Spleen (tissue), 11 donors: Measurements from ENCODE around the gene PRKCE. TPM values are rescaled to one million over a fixed set of nuclear protein-coding genes. Genes with fewer than 3 reads are reported as not detected.

Source experiments
- DNase-seq: peaks from one replicate; pipeline ENCODE4 v3.0.0-alpha.2; 2020
- H3K27ac ChIP-seq, 8 donors: fragments of 200-600 bp; sonication (generic) in 7 of 8; 1 replicate in 4 of 8; 2 replicates in 4 of 8; pipeline versions ENCODE4 v1.5.0 to v1.8.0; 2016 to 2021; ENCODE audit warnings: inconsistent platforms in 4 of 8, mild to moderate bottlenecking in 4 of 8, moderate library complexity in 1 of 8
- H3K27me3 ChIP-seq, 7 donors: fragments of 200-600 bp; sonication (generic) in 6 of 7; replicated peaks in 1 of 7; 1 replicate in 4 of 7; 2 replicates in 3 of 7; pipeline versions ENCODE4 v1.5.0 to v1.8.0; 2016 to 2021; ENCODE audit warnings: inconsistent platforms in 3 of 7, mild to moderate bottlenecking in 1 of 7
- H3K36me3 ChIP-seq, 6 donors: fragments of 200-600 bp; sonication (generic) in 5 of 6; 1 replicate in 4 of 6; 2 replicates in 2 of 6; pipeline versions ENCODE4 v1.5.0 to v1.8.0; 2016 to 2021; ENCODE audit warnings: inconsistent platforms in 2 of 6
- H3K4me1 ChIP-seq, 6 donors: fragments of 200-600 bp; sonication (generic) in 5 of 6; 1 replicate in 3 of 6; 2 replicates in 3 of 6; pipeline versions ENCODE4 v1.5.0 to v1.8.0; 2016 to 2021; ENCODE audit warnings: inconsistent platforms in 3 of 6
- H3K4me3 ChIP-seq, 8 donors: fragments of 200-600 bp; sonication (generic) in 7 of 8; 1 replicate in 4 of 8; 2 replicates in 4 of 8; pipeline versions ENCODE4 v1.5.0 to v1.8.0; 2016 to 2021; ENCODE audit warnings: inconsistent platforms in 4 of 8, mild to moderate bottlenecking in 4 of 8, moderate library complexity in 2 of 8
- H3K9me3 ChIP-seq, 8 donors: fragments of 200-600 bp; sonication (generic) in 7 of 8; 1 replicate in 4 of 8; 2 replicates in 4 of 8; pipeline versions ENCODE4 v1.5.0 to v1.8.0; 2016 to 2021; ENCODE audit warnings: inconsistent platforms in 4 of 8
- POLR2A ChIP-seq, 3 donors: fragments of 450-650 bp; IDR thresholded peaks; one replicate each; pipeline ENCODE4 v1.5.1; 2017; ENCODE audit warnings: antibody characterized with exemption in 3 of 3, mild to moderate bottlenecking in 1 of 3
- POLR2AphosphoS5 ChIP-seq, 3 donors: sonication (generic); formaldehyde crosslinking; IDR thresholded peaks; one replicate each; pipeline ENCODE4 v1.5.1; 2017; ENCODE audit warnings: antibody characterized with exemption in 3 of 3
- WGBS, 5 donors: extraction: QIAGEN DNeasy Blood & Tissue Kit in 3 of 5; methylation state at CpG; one replicate each; pipeline versions ENCODE4 v1.1.5 to v1.1.7; 2013 to 2018; 5-methylcytosine and 5-hydroxymethylcytosine counted together
- intact Hi-C: fragments of 100-400 bp; cut with DNase I; formaldehyde crosslinking; loops from one replicate; pipeline ENCODE4 v1.15.0; 2023; ENCODE audit warnings: low total_unique reads
- polyA plus RNA-seq, 3 donors: library from polyadenylated mRNA; stranded (reverse); fragments of 200-250 nt; gene quantifications; one replicate each; pipeline ENCODE4 v1.2.1, GENCODE V29; 2013
- total RNA-seq, 7 donors: library from RNA; depleted of rRNA in 3 of 7; stranded (reverse); fragments of >200 nt in 3 of 7; fragmentation: NEBNext Ultra II Directional in 4 of 7; extraction: Animal tissue kit (Norgen Biotek cat#: 25700) in 4 of 7; gene quantifications; one replicate each; pipeline versions ENCODE4 v1.1.0 to v1.2.1, GENCODE V29; 2016 to 2021
- TF ChIP-seq, protein P1 (sequence below), 11 experiments: fragments of 200-600 bp in 7 of 11; fragments of 450-650 bp in 4 of 11; sonication (generic) in 4 of 11; IDR thresholded peaks in 8 of 11; conservative IDR thresholded peaks in 3 of 11; 1 replicate in 7 of 11; 2 replicates in 4 of 11; pipeline versions ENCODE4 v1.4.0 to v1.8.0; 2016 to 2021; ENCODE audit warnings: antibody characterized with exemption in 11 of 11, inconsistent platforms in 4 of 11, mild to moderate bottlenecking in 1 of 11
- donor health status: healthy with polysubstance abuse.
- donor health status: DM: no; HTN: no; CAD: no; lungs with moderate emphysema.
- donor health status: DM: no; HTN: no; CAD: no.
- donor health status: Bipolar disorder and iron deficiency.
- donor health status: healthy.
- donor health status: DM: no; HTN: no; CAD: no.
- donor health status: DM: yes; HTN: yes; CAD: no.

PRKCE gene
- total and polyA plus RNA-seq, 10 donors: 2.5 to 43.6 (median 18.8) TPM

DNA sequence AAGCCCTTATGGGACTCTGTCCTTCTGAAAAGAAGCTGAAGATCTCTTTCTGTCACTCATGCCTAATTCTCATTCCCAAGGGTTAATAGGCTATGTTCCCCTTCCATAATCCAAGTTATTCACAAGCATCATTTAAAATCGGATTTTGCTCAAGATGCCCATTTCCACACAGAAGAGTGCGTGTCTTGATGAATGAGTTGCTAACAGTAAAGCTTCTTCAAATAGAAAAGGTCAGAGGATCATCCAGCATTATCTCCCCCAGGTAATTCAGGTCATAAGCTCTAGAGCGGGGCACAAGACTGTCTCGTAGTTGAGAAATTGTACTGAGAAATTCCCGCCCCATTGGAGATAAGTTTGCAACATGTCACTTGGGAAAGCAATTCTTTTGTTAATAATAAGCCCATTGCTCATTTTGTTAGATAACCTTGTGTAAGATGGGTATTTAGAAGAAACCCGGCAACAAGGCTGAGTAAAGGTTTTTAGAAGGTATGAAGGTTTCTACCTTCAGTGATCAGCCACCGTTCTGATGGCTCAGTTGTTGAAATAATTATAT, 355.1 kb downstream of the PRKCE start:
- intact Hi-C loops: no loop called here
- Histone ChIP-seq H3K4me1 (peaks cover 0 to 11% (median 2%) of the 10 kb centered on the region in 6 donors), H3K9me3 (no peaks in the 10 kb centered on the region), H3K36me3 (peaks cover 0 to 86% (median 14%) of the 10 kb centered on the region in 6 donors), H3K4me3 (no peak overlapping the region), H3K27me3 (no peaks in the 10 kb centered on the region), H3K27ac (peak overlapping the region in 2 of 8 donors; percentile 16 to 33)
- TF ChIP-seq POLR2AphosphoS5 (IDR thresholded peaks at IDR 0.05) (no peak), POLR2A (IDR thresholded peaks at IDR 0.05) (no peak)
- TF ChIP-seq, protein P1, sequence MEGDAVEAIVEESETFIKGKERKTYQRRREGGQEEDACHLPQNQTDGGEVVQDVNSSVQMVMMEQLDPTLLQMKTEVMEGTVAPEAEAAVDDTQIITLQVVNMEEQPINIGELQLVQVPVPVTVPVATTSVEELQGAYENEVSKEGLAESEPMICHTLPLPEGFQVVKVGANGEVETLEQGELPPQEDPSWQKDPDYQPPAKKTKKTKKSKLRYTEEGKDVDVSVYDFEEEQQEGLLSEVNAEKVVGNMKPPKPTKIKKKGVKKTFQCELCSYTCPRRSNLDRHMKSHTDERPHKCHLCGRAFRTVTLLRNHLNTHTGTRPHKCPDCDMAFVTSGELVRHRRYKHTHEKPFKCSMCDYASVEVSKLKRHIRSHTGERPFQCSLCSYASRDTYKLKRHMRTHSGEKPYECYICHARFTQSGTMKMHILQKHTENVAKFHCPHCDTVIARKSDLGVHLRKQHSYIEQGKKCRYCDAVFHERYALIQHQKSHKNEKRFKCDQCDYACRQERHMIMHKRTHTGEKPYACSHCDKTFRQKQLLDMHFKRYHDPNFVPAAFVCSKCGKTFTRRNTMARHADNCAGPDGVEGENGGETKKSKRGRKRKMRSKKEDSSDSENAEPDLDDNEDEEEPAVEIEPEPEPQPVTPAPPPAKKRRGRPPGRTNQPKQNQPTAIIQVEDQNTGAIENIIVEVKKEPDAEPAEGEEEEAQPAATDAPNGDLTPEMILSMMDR (IDR thresholded peaks at IDR 0.05 in 8 of 11, conservative IDR thresholded peaks at IDR 0.05 in 3 of 11): no peak
- 89 to 95% (median 93%) methylated on average over 7 of the region's 7 CpGs for WGBS, 5 donors
- DNase-seq: no peak

DNA sequence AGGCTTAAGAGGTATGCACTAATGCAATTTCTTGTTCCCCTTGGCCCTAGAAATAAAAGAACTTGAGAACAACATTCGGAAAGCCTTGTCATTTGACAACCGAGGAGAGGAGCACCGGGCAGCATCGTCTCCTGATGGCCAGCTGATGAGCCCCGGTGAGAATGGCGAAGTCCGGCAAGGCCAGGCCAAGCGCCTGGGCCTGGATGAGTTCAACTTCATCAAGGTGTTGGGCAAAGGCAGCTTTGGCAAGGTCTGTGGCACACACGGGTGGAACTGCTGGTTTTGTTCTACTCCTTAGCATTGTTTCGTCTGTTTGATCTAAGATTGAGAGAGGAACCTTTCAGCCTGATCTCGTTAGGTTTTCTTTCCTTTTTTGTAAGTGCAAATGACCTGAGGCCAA, 355.9 kb downstream of the PRKCE start:
- Histone ChIP-seq H3K36me3 (peaks cover 0 to 86% (median 16%) of the 10 kb centered on the region in 6 donors), H3K27me3 (no peaks in the 10 kb centered on the region), H3K4me1 (peaks cover 0 to 11% (median 2%) of the 10 kb centered on the region in 6 donors), H3K9me3 (no peaks in the 10 kb centered on the region), H3K27ac (no peak overlapping the region), H3K4me3 (no peak overlapping the region)
- 84 to 94% (median 91%) methylated on average over 11 of the region's 11 CpGs for WGBS, 5 donors
- TF ChIP-seq, protein P1 (IDR thresholded peaks at IDR 0.05 in 8 of 11, conservative IDR thresholded peaks at IDR 0.05 in 3 of 11): no peak
- no peak for TF ChIP-seq POLR2A (IDR thresholded peaks at IDR 0.05)
- TF ChIP-seq POLR2AphosphoS5 (IDR thresholded peaks at IDR 0.05): no peak
- intact Hi-C loops: no loop called here
- no peak for DNase-seq

DNA sequence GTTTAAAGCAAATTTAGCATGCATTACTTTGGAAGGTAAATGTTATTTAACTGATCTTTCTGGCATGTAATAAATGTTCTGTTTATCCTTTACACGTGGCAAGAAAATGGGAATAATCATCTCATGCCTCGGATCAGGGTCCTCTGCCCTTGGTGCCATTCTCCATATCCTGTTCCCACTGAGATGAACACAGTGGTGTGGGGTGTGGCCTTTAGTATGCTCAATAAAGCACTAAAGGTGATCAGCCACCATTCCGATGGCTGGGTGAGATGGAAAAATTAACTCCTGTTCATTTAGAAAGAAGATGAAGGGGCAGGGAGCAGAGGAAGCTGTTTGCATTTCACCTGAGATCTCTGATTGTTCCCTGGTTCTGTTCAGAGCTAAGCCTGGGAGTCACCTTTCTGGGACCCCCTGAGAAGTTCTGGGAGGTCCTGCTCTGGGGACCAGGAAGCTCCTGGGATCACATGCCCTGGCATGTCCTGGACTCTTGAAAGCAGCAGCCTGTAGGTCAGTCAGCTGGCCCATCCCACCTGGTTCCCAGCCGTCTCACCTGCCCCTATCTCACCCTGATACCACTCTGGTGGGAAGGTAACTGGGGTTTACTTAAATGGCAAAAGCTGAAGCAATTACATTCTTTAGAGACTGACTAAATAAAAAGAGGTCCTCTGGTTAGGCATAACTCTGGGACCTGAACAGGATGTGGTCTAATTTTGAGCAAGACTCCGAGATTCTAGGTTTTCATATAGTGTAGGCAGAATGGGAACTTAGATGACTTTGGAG, 356.8 kb downstream of the PRKCE start:
- Histone ChIP-seq H3K36me3 (peaks cover 0 to 86% (median 14%) of the 10 kb centered on the region in 6 donors), H3K4me1 (peaks cover 0 to 11% (median 2%) of the 10 kb centered on the region in 6 donors), H3K27ac (no peak overlapping the region), H3K4me3 (no peak overlapping the region), H3K9me3 (no peaks in the 10 kb centered on the region), H3K27me3 (no peaks in the 10 kb centered on the region)
- intact Hi-C loops: no loop called here
- DNase-seq: no peak
- 59 to 68% (median 62%) methylated on average over 5 of the region's 5 CpGs for WGBS, 5 donors
- TF ChIP-seq POLR2AphosphoS5 (IDR thresholded peaks at IDR 0.05) (no peak), POLR2A (IDR thresholded peaks at IDR 0.05) (no peak)
- TF ChIP-seq, protein P1 (IDR thresholded peaks at IDR 0.05 in 8 of 11, conservative IDR thresholded peaks at IDR 0.05 in 3 of 11): no peak

DNA sequence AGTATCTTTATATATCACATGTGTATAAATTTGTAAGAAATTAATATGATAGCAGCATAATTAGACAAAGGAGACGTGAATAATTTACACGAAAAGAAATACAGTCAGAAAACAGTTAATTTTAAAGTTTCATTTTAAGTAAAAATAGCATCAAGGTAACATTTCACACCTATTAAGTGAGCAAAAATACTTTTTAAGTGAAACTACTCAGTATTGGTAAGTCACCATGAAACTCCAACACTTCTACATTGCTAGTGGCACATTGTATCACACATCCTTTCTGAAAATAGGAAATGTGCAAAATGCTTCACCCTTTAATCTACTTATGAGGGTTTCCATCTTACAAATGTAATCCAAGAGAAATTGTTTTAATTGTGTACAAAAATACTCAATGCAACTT, 357.8 kb downstream of the PRKCE start:
- H3K36me3 ChIP-seq: peaks cover 0 to 88% (median 14%) of the 10 kb centered on the region in 6 donors
- intact Hi-C loops: no loop called here
- WGBS, 5 donors: 77 to 87% (median 84%) methylated on average over 2 of the region's 2 CpGs

More for the DNA sequence above, 357.8 kb downstream of the PRKCE start:
- Histone ChIP-seq H3K4me3 (no peak overlapping the region), H3K27ac (no peak overlapping the region), H3K4me1 (peaks cover 0 to 11% (median 2%) of the 10 kb centered on the region in 6 donors), H3K27me3 (no peaks in the 10 kb centered on the region), H3K9me3 (no peaks in the 10 kb centered on the region)
- DNase-seq: no peak
- TF ChIP-seq, protein P1 (IDR thresholded peaks at IDR 0.05 in 8 of 11, conservative IDR thresholded peaks at IDR 0.05 in 3 of 11): no peak
- TF ChIP-seq POLR2A (IDR thresholded peaks at IDR 0.05) (no peak), POLR2AphosphoS5 (IDR thresholded peaks at IDR 0.05) (no peak)
